HG02623 (cell line): Measurements from ENCODE around the gene KIF27.
"Not testable (repeated sequence)": the region's sequence is repeated elsewhere in the genome, so short reads cannot be mapped to it uniquely, and the experiment has no call there.

Source experiments
- ATAC-seq: cut with Tn5 transposase; IDR thresholded peaks from one replicate; pipeline ENCODE4 v1.9.1; 2021; ENCODE audit warnings: moderate library complexity; ENCODE audit not compliant: unreplicated experiment

The KIF27 gene

GRCh38 chr9:83932011-83932410, 10.8 kb upstream of the KIF27 start:
- no peak for ATAC-seq

- no peak for ATAC-seq
Measured at GRCh38 chr9:83930881-83931280, 9.6 kb upstream of the KIF27 start.

GRCh38 chr9:83927591-83927990, 6.4 kb upstream of the KIF27 start:
- ATAC-seq: no peak

GRCh38 chr9:83920469-83920926, 734 bp downstream of the KIF27 start:
- ATAC-seq: peak; percentile 21

- ATAC-seq: no peak
Measured at GRCh38 chr9:83919111-83919510, 2.1 kb downstream of the KIF27 start.

GRCh38 chr9:83912194-83912593, 9.0 kb downstream of the KIF27 start:
- not testable (repeated sequence) for ATAC-seq

- ATAC-seq: no peak
Measured at GRCh38 chr9:83906144-83906543, 15.1 kb downstream of the KIF27 start.

- not testable (repeated sequence) for ATAC-seq
Measured at GRCh38 chr9:83900615-83901014, 20.6 kb downstream of the KIF27 start.

- ATAC-seq: not testable (repeated sequence)
Measured at GRCh38 chr9:83894301-83894700, 26.9 kb downstream of the KIF27 start.

GRCh38 chr9:83886498-83886897, 34.7 kb downstream of the KIF27 start:
- not testable (repeated sequence) for ATAC-seq

- ATAC-seq: not testable (repeated sequence)
Measured at GRCh38 chr9:83885559-83886240, 35.5 kb downstream of the KIF27 start.

GRCh38 chr9:83881687-83882408, 39.4 kb downstream of the KIF27 start:
- not testable (repeated sequence) for ATAC-seq

GRCh38 chr9:83875559-83875958, 45.7 kb downstream of the KIF27 start:
- ATAC-seq: not testable (repeated sequence)

GRCh38 chr9:83849895-83850294, 71.3 kb downstream of the KIF27 start:
- ATAC-seq: peak; percentile 70

GRCh38 chr9:83837070-83837643, 84.1 kb downstream of the KIF27 start:
- not testable (repeated sequence) for ATAC-seq

- ATAC-seq: not testable (repeated sequence)
Measured at GRCh38 chr9:83830426-83831071, 90.7 kb downstream of the KIF27 start.

GRCh38 chr9:83824986-83825623, 96.1 kb downstream of the KIF27 start:
- not testable (repeated sequence) for ATAC-seq

GRCh38 chr9:83817356-83818278, 103.6 kb downstream of the KIF27 start, which contains the start of gene GKAP1:
GKAP1 (minus strand) TSS chr9:83817769; CDS start chr9:83806517, 11,252 bp downstream.
- peak; percentile 72 for ATAC-seq

GRCh38 chr9:83817011-83817355, 104.2 kb downstream of the KIF27 start:
- not testable (repeated sequence) for ATAC-seq

GRCh38 chr9:83815120-83815519, 106.1 kb downstream of the KIF27 start:
- ATAC-seq: not testable (repeated sequence)
